A549 treated with AZD2906 at 1 μM for 4 hours (cell line): ENCODE measurements around the gene VMO1. TPM values are rescaled to one million over a fixed set of nuclear protein-coding genes. Genes with fewer than 3 reads are reported as not detected.

Experiments
- total RNA-seq: library from RNA; stranded (reverse); fragments of 200-300 nt; extraction: Qiagen RNA extraction; gene quantifications from 5 replicates; pipeline ENCODE4 v1.2.3, GENCODE V29; 2022

VMO1 gene, protein sequence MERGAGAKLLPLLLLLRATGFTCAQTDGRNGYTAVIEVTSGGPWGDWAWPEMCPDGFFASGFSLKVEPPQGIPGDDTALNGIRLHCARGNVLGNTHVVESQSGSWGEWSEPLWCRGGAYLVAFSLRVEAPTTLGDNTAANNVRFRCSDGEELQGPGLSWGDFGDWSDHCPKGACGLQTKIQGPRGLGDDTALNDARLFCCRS
- total RNA-seq = 0.39 to 1.4 TPM (median 0.76 TPM) in 5 replicates

DNA sequence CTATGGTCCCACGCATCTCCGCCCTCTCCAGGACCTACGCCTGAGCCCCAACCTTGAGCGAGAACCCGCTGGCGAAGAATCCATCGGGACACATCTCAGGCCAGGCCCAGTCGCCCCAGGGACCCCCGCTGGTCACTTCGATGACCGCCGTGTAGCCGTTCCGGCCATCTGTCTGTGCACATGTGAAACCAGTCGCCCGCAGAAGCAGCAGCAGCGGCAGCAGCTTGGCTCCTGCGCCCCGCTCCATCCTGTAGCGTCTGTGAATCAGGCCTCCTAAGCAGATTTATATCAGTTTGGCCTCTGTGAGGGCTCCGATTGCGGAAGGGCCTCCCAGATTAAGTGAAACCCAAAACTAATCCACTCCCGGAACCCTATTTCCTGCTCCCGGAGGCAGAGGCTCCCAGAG lies at the start of gene VMO1:
Gene VMO1 (minus strand): TSS at position 259 of the 406 bp plus-strand sequence. CDS start 12 bp downstream, at position 247.

DNA sequence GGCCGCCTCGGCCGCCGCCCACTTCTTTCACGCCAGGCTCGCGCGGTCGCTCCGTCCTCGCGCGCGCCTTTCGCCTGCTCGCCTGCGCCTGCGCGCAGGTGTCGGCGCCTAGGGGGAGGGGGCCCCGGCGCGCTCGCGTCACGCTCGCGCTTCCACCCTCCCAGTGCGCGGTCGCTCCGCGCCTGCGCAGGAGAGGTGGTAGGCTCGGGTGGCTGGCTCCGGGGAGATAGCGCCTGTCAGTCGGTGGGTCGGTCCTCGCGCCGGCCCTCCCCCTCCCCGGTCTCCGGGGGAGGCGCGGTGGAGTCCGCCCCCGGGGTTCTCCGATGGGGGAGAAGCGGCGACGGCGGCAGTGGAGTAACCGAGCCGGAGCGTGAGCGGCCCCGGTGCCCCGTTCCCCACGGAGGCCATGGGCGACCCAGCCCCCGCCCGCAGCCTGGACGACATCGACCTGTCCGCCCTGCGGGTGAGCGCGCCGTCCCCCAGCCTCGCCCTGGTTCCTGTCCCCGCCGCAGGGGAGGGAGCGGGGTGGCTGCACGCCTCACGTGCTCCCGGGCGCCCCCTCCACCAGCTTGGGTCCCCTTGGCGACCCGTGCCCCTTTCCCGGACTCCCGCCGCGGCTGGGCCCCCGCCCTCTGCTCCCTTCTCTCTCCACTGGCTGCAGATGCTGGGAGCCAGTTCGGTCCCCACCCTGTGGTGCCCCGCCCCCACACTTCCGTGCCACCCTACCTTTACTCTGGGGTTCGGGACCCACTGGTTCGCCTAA lies 47.2 kb upstream of the VMO1 start, which contains the start of gene MINK1:
Gene MINK1 (plus strand): TSS at position 163 of the 763 bp plus-strand sequence. CDS start 244 bp downstream, at position 407.

DNA sequence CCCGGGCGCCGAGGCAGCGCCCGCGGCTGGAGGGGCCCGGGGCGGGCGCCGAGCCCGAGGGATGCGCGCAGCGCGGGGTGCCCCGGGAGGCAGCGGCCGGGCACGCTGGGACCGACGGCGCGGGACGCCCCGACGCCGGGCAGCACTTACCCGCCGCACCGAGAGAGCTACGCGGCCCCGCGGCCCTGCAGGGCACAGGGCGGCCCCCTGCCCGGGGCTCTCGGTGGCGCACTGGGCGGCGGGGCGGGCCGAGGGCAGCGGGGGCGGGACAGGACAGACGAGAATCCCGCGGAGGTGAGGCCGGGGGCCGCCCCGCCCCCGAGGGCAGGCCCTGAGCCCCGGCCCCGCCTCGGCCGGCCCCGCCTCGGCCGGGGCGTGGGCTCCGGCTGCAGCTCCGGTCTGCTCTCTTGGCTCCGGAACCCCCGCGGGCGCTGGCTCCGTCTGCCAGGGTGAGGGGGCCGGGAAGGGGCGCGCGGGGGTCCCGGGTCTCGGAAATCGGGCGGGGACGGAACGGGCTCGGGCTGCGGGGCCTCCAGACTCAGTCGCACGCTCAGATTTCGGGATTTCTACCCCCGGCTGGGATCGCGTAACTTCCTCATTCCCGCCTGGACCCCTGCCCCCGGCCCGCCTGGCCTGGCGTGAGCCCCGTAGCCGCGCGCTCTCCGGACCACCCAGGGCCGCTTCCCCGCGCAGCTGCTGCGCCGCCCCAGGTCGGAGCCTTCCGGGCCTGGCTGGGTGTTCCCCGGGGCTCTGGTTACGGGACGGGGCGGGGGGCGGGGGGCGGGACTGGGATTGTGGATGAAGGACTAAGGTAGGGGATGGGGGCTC lies 20.8 kb upstream of the VMO1 start, which contains the start of gene PLD2:
Gene PLD2 (plus strand): TSS at position 376 of the 828 bp plus-strand sequence. CDS start 621 bp downstream, outside the sequence.

DNA sequence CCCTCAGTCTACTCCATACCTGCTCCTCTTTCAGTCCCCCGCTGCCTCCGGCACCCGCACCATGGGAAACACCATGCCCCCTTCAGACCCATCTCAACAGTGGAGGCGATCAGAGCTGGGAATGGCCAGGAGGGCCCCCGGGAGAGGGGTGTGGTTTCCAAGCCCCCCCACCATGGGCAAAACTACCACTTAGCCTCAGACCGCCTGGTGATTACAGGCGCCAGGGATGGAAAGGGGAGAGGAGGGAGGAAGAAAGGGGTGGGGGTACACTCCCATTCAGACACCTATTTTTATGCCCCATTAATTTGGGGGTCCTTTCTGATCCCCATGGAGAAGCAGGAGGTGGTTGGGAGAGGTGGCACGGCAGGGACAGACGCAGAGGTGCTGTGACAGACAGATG lies 16.1 kb upstream of the VMO1 start, which contains the start of gene C17orf114:
Gene C17orf114 (minus strand): TSS at position 101 of the 400 bp plus-strand sequence.

DNA sequence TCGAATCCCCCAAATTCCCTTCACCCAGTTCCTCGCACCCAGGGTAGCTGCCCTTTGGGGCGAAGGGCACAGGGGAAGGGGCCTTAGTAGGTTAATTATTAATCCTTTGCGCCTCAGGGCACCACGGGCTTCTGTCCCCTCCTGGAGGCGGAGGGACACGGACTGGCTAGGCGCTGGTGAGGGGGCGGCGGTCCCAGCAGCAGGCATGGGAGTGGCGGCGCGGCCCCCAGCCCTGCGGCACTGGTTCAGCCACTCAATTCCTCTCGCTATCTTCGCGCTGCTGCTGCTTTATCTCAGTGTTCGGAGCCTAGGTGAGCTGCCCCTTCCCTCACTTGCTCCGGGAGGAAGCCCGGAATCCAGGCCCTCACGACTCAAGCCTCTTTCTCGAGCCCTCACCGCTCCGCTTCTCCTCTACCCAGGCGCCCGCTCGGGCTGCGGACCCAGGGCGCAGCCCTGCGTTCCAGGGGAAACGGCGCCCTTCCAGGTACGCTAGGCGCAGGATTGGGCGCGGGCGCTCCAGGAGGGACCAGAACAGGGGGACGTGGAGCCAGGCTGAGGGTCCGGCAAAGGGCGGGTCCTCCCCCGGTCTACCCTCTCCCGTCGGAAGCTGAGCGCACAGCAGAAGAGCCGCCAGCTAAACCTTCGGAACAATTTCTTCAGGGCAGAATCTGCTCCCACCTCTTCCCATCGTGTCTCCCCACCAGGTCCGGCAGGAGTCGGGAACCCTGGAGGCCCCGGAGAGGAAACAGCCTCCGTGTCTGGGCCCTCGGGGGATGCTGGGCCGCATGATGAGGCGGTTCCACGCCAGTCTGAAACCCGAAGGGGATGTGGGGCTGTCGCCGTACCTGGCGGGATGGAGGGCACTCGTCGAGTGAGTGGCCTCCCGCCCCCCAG lies 2.9 kb upstream of the VMO1 start, which contains the start of gene GLTPD2:
Gene GLTPD2 (plus strand): TSS at position 158 of the 894 bp plus-strand sequence. CDS start 48 bp downstream, at position 206.

DNA sequence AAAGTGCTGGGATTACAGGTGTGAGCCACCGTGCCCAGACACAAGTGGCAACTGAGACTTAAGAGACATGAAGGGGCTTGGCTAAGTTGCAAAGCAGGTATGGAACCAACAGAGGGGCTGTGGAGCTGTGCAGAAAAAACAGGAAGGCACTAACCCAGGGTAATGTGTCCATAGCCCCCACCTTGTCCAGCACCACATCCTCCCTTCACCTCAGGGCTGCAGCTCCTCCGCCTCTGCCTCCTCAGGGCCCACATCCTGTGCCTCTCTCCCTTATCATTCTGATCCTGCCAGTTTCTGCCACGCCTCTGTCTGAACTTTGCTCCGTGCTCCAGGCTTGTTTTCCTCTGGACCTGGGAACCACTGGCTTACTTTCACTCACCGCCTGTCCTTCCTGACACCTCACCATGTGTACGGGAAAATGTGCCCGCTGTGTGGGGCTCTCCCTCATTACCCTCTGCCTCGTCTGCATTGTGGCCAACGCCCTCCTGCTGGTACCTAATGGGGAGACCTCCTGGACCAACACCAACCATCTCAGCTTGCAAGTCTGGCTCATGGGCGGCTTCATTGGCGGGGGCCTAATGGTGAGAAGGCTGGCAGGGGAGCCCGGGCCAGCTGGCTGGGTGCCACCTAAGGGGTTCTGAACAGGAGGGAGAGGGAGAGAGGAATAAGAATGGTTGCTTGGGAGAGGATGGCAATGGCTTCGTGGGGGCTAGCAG lies 14.5 kb downstream of the VMO1 start, which contains the start of gene TM4SF5:
Gene TM4SF5 (plus strand): TSS at position 368 of the 716 bp plus-strand sequence. CDS start 37 bp downstream, at position 405.

DNA sequence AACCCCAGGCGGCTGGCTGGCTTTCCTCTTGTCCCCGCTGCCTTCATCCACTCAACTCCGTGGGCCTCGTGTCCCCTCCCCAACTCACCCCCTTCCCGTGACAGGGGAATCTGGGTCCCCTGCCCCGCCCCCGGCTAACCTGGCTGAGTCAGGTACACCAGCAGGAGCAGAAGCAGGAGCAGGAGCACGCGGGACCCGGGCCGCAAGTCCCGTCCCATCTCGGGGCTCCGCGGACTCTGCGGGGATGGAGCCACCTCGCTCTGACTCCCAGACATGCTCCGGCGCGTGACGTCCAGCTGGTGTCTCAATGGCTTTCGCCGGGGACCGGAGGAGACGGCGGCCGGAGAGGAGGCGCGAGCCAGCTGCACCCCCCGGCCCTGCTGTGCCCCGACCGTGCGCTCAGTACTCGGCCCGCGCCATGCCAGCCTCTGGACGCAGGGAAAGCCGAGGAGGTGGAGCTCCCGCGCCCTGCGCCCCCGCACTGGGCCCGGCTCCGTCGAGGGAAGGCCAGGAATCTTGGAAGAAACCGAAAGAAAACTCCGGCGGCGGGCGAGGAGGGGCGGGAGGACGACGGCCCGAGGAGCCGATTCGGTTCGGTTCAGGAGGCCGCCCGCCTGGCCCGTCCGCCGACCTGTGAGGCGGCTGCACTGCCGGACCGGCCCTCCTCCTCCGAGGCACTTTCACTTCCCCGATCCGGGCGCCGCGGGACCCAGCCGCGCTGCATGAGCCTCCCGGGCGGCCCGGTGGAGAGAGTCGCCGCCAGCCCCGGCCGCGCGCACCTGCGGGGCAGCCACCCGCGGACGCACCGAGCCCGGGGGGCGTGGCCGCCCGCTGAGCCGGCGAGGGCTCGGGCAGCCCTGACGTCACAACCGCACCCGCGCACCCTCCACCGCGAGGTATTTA lies 46.8 kb downstream of the VMO1 start, which contains the start of the genes CXCL16 and ZMYND15:
Gene CXCL16 (minus strand): TSS at position 807 of the 903 bp plus-strand sequence. CDS start 589 bp downstream, at position 218.
Gene ZMYND15 (plus strand): TSS at position 712 of the 903 bp plus-strand sequence. CDS start 716 bp downstream, outside the sequence.

Other genes starting within 250 kb of the VMO1 start
- gene MYBBP1A, start 231.0 kb downstream of the VMO1 start, total RNA-seq = 85.4 to 104 TPM (median 96.0 TPM) in 5 replicates
- gene GGT6, start 225.8 kb downstream of the VMO1 start, total RNA-seq = not detected in 5 replicates
- gene SMTNL2, start 201.8 kb downstream of the VMO1 start, total RNA-seq = 0.17 to 0.74 TPM (median 0.51 TPM) in 5 replicates
- gene ALOX15, start 144.7 kb downstream of the VMO1 start, total RNA-seq = 0.04 to 0.26 TPM (median 0.09 TPM) in 5 replicates
- gene PELP1, start 82.2 kb downstream of the VMO1 start, total RNA-seq = 61.4 to 74.7 TPM (median 73.3 TPM) in 5 replicates
- 45.4 to 63.2 TPM (median 52.9 TPM) in 5 replicates for gene ARRB2, start 75.7 kb downstream of the VMO1 start, total RNA-seq
- 39.6 to 43.6 TPM (median 40.6 TPM) in 5 replicates for gene MED11, start 54.9 kb downstream of the VMO1 start, total RNA-seq
- gene ZMYND15, start 46.5 kb downstream of the VMO1 start, total RNA-seq = 0.28 to 0.48 TPM (median 0.40 TPM) in 5 replicates
- 12.9 to 17.1 TPM (median 15.5 TPM) in 5 replicates for gene CXCL16, start 46.4 kb downstream of the VMO1 start, total RNA-seq
- gene TM4SF5, start 14.5 kb downstream of the VMO1 start, total RNA-seq = 0.45 to 0.94 TPM (median 0.63 TPM) in 5 replicates
- gene GLTPD2, start 2.6 kb upstream of the VMO1 start, total RNA-seq = 0.08 to 0.18 TPM in 2 of 5 replicates, not detected in the others
- 460 to 509 TPM (median 497 TPM) in 5 replicates for gene PSMB6, start 9.8 kb upstream of the VMO1 start, total RNA-seq
- gene PLD2, start 20.8 kb upstream of the VMO1 start, total RNA-seq = 20.2 to 23.9 TPM (median 21.6 TPM) in 5 replicates
- gene MINK1, start 47.0 kb upstream of the VMO1 start, total RNA-seq = 50.0 to 59.9 TPM (median 53.5 TPM) in 5 replicates
- 0.17 to 0.30 TPM (median 0.26 TPM) in 5 replicates for gene C17orf107, start 113.2 kb upstream of the VMO1 start, total RNA-seq
- 0.05 to 0.14 TPM (median 0.11 TPM) in 4 of 5 replicates, not detected in the other for gene CHRNE, start 116.7 kb upstream of the VMO1 start, total RNA-seq
- gene GP1BA, start 145.9 kb upstream of the VMO1 start, total RNA-seq = not detected in 5 replicates
- 50.6 to 71.8 TPM (median 68.6 TPM) in 5 replicates for gene SLC25A11, start 153.7 kb upstream of the VMO1 start, total RNA-seq
- 87.5 to 144 TPM (median 123 TPM) in 5 replicates for gene RNF167, start 153.9 kb upstream of the VMO1 start, total RNA-seq
- gene PFN1, start 162.2 kb upstream of the VMO1 start, total RNA-seq = 2,518 to 3,013 TPM (median 2,877 TPM) in 5 replicates
- gene ENO3, start 164.8 kb upstream of the VMO1 start, total RNA-seq = 37.7 to 50.5 TPM (median 43.7 TPM) in 5 replicates
- 68.0 to 87.9 TPM (median 71.6 TPM) in 5 replicates for gene SPAG7, start 181.5 kb upstream of the VMO1 start, total RNA-seq
- 25.7 to 38.5 TPM (median 34.5 TPM) in 5 replicates for gene CAMTA2, start 201.3 kb upstream of the VMO1 start, total RNA-seq
- 1.4 to 1.9 TPM (median 1.6 TPM) in 5 replicates for gene INCA1, start 211.2 kb upstream of the VMO1 start, total RNA-seq
- gene KIF1C, start 211.6 kb upstream of the VMO1 start, total RNA-seq = 97.5 to 119 TPM (median 110 TPM) in 5 replicates
- gene SLC52A1, start 249.1 kb upstream of the VMO1 start, total RNA-seq = 0.38 to 0.99 TPM (median 0.79 TPM) in 5 replicates